HG02759 (cell line): ENCODE results near the gene SMU1.
"Not testable (repeated sequence)": the region's sequence is repeated elsewhere in the genome, so short reads cannot be mapped to it uniquely, and the experiment has no call there.

Experiments
- ATAC-seq: cut with Tn5 transposase; IDR thresholded peaks from one replicate; pipeline ENCODE4 v1.9.1; 2021; ENCODE audit warnings: mild to moderate bottlenecking, moderate library complexity; ENCODE audit not compliant: unreplicated experiment

SMU1 gene

GRCh38 chr9:33014665-33015014 lies 61.8 kb downstream of the SMU1 start:
- ATAC-seq, result no peak

- ATAC-seq, result no peak
Observed at GRCh38 chr9:33013962-33014664, 62.4 kb downstream of the SMU1 start.

GRCh38 chr9:33012328-33013069 lies 64.0 kb downstream of the SMU1 start:
- ATAC-seq, result no peak

- ATAC-seq, result no peak
Observed at GRCh38 chr9:33011831-33012230, 64.6 kb downstream of the SMU1 start.

GRCh38 chr9:33007755-33008154 lies 68.7 kb downstream of the SMU1 start:
- ATAC-seq, result no peak

GRCh38 chr9:33005335-33005734 lies 71.1 kb downstream of the SMU1 start:
- not testable (repeated sequence) for ATAC-seq

GRCh38 chr9:33000682-33001055 lies 75.8 kb downstream of the SMU1 start:
- ATAC-seq, result peak; percentile 0

- no peak for ATAC-seq
Observed at GRCh38 chr9:32992595-32993238, 83.8 kb downstream of the SMU1 start.

GRCh38 chr9:32991897-32992594 lies 84.4 kb downstream of the SMU1 start:
- no peak for ATAC-seq
